OCI-LY7 (cell line): ENCODE measurements around the gene PCDH9.

Source experiments
- EZH2phosphoT487 ChIP-seq: fragments of 200-600 bp; sonication (generic); IDR thresholded peaks from 2 replicates; pipeline ENCODE4 v1.6.1; 2018; ENCODE audit warnings: low read depth, borderline replicate concordance, mild to moderate bottlenecking, mixed run types, antibody characterized with exemption, low read length, moderate library complexity, mixed read lengths
- TF ChIP-seq, protein P1 (sequence below): fragments of 200-600 bp; sonication (generic); conservative IDR thresholded peaks from 2 replicates; pipeline ENCODE4 v1.5.1; 2014; ENCODE audit warnings: mild to moderate bottlenecking, antibody characterized with exemption, low read length, moderate library complexity, mixed read lengths

DNA sequence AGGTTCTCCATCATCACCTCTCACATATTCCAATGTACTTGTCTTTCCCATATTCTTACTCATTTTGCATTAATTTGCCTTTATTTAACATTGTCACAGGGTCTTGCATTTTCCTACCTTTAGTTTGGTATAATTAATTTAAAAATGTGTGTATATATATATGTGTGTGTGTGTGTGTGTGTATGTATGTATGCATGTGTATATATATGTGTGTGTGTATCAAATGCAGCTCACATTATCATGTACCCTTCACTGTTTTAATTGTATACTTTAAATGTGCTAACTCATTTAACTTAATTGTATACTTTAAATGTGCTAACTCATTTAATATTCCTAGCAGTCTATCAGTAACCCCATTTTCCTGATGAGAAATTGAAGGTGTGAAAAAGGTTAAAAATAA, 104.5 kb downstream of the PCDH9 start:
- TF ChIP-seq, protein P1, sequence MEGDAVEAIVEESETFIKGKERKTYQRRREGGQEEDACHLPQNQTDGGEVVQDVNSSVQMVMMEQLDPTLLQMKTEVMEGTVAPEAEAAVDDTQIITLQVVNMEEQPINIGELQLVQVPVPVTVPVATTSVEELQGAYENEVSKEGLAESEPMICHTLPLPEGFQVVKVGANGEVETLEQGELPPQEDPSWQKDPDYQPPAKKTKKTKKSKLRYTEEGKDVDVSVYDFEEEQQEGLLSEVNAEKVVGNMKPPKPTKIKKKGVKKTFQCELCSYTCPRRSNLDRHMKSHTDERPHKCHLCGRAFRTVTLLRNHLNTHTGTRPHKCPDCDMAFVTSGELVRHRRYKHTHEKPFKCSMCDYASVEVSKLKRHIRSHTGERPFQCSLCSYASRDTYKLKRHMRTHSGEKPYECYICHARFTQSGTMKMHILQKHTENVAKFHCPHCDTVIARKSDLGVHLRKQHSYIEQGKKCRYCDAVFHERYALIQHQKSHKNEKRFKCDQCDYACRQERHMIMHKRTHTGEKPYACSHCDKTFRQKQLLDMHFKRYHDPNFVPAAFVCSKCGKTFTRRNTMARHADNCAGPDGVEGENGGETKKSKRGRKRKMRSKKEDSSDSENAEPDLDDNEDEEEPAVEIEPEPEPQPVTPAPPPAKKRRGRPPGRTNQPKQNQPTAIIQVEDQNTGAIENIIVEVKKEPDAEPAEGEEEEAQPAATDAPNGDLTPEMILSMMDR: no peak
- TF ChIP-seq EZH2phosphoT487: no peak
